Ishikawa (cell line): ENCODE measurements around the gene CPEB2.

ENCODE experiments used
- CEBPB ChIP-seq: IDR thresholded peaks from 2 replicates; pipeline ENCODE4 v1.6.1; 2012
- EGR1 ChIP-seq: IDR thresholded peaks from 2 replicates; pipeline ENCODE4 v1.6.1; 2012
- EP300 ChIP-seq: IDR thresholded peaks from 2 replicates; pipeline ENCODE4 v1.6.1; 2012; ENCODE audit warnings: borderline replicate concordance
- FOXM1 ChIP-seq: IDR thresholded peaks from 2 replicates; pipeline ENCODE4 v1.6.1; 2012; ENCODE audit warnings: low read depth, borderline replicate concordance
- NFIC ChIP-seq: IDR thresholded peaks from 2 replicates; pipeline ENCODE4 v1.6.1; 2012
- RAD21 ChIP-seq: IDR thresholded peaks from 2 replicates; pipeline ENCODE4 v1.6.1; 2012; ENCODE audit warnings: low read depth
- TAF1 ChIP-seq: IDR thresholded peaks from 2 replicates; pipeline ENCODE4 v1.6.1; 2012; ENCODE audit warnings: low read depth, mild to moderate bottlenecking
- TCF12 ChIP-seq: IDR thresholded peaks from 2 replicates; pipeline ENCODE4 v1.6.1; 2012; ENCODE audit warnings: low read depth
- TEAD4 ChIP-seq: IDR thresholded peaks from 2 replicates; pipeline ENCODE4 v1.6.1; 2012
- YY1 ChIP-seq: IDR thresholded peaks from 2 replicates; pipeline ENCODE4 v1.6.1; 2012; ENCODE audit warnings: low read depth
- ZBTB7A ChIP-seq: IDR thresholded peaks from 2 replicates; pipeline ENCODE4 v1.6.1; 2012; ENCODE audit warnings: low read depth
- TF ChIP-seq, protein P1 (sequence below): IDR thresholded peaks from 2 replicates; pipeline ENCODE4 v1.6.1; 2012
- TF ChIP-seq, protein P2 (sequence below): IDR thresholded peaks from 2 replicates; pipeline ENCODE4 v1.6.1; 2012; ENCODE audit warnings: low read depth, mild to moderate bottlenecking
- TF ChIP-seq, protein P3 (sequence below): IDR thresholded peaks from 2 replicates; pipeline ENCODE4 v1.6.1; 2012

DNA sequence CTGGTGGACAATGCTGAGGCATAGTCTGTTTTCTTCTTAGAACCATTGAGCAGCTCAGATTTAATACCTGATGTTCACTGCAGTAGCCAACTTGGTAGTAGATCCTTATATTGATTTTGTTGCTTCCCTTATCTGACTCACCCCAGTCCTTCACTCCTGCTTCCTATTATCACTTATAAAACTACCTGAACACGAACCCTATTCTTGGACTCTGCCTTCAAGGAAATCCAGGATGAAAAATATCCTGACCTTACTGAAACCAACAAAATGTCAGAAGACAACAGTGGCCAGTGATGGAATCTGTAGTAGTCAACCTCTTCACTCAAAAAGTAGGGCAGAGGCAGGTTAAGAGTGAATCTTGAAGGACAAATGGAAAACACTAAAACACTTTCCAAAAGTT is 98.1 kb downstream of the CPEB2 start:
- TF ChIP-seq, protein P1, sequence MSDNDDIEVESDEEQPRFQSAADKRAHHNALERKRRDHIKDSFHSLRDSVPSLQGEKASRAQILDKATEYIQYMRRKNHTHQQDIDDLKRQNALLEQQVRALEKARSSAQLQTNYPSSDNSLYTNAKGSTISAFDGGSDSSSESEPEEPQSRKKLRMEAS = no peak
- TF ChIP-seq NFIC (no peak), CEBPB (no peak), EP300 (no peak), TEAD4 (no peak), TAF1 (no peak), FOXM1 (no peak), EGR1 (no peak), TCF12 (no peak), YY1 (no peak), ZBTB7A (no peak), RAD21 (no peak)
- TF ChIP-seq, protein P2, sequence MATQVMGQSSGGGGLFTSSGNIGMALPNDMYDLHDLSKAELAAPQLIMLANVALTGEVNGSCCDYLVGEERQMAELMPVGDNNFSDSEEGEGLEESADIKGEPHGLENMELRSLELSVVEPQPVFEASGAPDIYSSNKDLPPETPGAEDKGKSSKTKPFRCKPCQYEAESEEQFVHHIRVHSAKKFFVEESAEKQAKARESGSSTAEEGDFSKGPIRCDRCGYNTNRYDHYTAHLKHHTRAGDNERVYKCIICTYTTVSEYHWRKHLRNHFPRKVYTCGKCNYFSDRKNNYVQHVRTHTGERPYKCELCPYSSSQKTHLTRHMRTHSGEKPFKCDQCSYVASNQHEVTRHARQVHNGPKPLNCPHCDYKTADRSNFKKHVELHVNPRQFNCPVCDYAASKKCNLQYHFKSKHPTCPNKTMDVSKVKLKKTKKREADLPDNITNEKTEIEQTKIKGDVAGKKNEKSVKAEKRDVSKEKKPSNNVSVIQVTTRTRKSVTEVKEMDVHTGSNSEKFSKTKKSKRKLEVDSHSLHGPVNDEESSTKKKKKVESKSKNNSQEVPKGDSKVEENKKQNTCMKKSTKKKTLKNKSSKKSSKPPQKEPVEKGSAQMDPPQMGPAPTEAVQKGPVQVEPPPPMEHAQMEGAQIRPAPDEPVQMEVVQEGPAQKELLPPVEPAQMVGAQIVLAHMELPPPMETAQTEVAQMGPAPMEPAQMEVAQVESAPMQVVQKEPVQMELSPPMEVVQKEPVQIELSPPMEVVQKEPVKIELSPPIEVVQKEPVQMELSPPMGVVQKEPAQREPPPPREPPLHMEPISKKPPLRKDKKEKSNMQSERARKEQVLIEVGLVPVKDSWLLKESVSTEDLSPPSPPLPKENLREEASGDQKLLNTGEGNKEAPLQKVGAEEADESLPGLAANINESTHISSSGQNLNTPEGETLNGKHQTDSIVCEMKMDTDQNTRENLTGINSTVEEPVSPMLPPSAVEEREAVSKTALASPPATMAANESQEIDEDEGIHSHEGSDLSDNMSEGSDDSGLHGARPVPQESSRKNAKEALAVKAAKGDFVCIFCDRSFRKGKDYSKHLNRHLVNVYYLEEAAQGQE = no peak
- TF ChIP-seq, protein P3, sequence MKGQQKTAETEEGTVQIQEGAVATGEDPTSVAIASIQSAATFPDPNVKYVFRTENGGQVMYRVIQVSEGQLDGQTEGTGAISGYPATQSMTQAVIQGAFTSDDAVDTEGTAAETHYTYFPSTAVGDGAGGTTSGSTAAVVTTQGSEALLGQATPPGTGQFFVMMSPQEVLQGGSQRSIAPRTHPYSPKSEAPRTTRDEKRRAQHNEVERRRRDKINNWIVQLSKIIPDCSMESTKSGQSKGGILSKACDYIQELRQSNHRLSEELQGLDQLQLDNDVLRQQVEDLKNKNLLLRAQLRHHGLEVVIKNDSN = no peak
